Endothelial cell of umbilical vein (primary cell): Measurements from ENCODE around the gene XIRP1. TPM values are rescaled to one million over a fixed set of nuclear protein-coding genes. Genes with fewer than 3 reads are reported as not detected.
A peak's percentile ranks its signal among the peaks of the same experiment; 100 is the strongest.

Source experiments
- BruUV-seq: library from RNA; stranded (reverse); fragments of 400-500 nt; replicated peaks from 2 replicates; lab custom pipeline; 2021; lab: Mats Ljungman, UMichigan
- CTCF ChIA-PET: fragments of 300-600, 350-600 bp; sonication (Branson Sonifier 250); formaldehyde crosslinking; loops from one replicate; lab custom pipeline; 2021; ENCODE audit warnings: antibody characterized with exemption, inconsistent platforms; lab: Charles Lee
- POLR2A ChIA-PET: fragments of 300-600, 350-600 bp; sonication (Branson Sonifier 250); formaldehyde crosslinking; loops from one replicate; lab custom pipeline; 2021; ENCODE audit warnings: antibody characterized with exemption, inconsistent platforms; lab: Charles Lee
- DNase-seq: peaks from one replicate; pipeline ENCODE4 v3.0.0-alpha.2; 2011; ENCODE audit warnings: low read depth, low spot score
- FAIRE-seq: peaks from 2 replicates; lab custom pipeline; 2011; peaks lifted over from hg19 to GRCh38; lab: Jason Lieb, UNC
- H2AFZ ChIP-seq: 2 replicates; pipeline ENCODE4 v1.6.0; 2012; ENCODE audit warnings: low read depth, low read length, control low read depth, inconsistent platforms
- H3K27ac ChIP-seq: 2 replicates; pipeline ENCODE4 v1.5.1; 2011; ENCODE audit warnings: low read depth, mild to moderate bottlenecking, control low read depth, low read length, moderate library complexity; ENCODE audit not compliant: insufficient read depth
- H3K27me3 ChIP-seq, 2 experiments: 2 replicates each; pipeline versions ENCODE4 v1.6.0 to v1.6.1; 2011; ENCODE audit warnings: low read length in 2 of 2, mixed read lengths in 1 of 2; ENCODE audit not compliant: control insufficient read depth in 2 of 2, insufficient read depth in 2 of 2
- H3K36me3 ChIP-seq, 2 experiments: 2 replicates in 1 of 2; 3 replicates in 1 of 2; pipeline ENCODE4 v1.5.1; 2011; ENCODE audit warnings: low read length in 2 of 2, mild to moderate bottlenecking in 1 of 2, moderate library complexity in 1 of 2; ENCODE audit not compliant: control insufficient read depth in 2 of 2, insufficient read depth in 2 of 2; ENCODE audit errors: extremely low read depth in 1 of 2
- H3K4me1 ChIP-seq: 3 replicates; pipeline ENCODE4 v1.5.1; 2011; ENCODE audit warnings: mild to moderate bottlenecking, low read length; ENCODE audit not compliant: control insufficient read depth, insufficient read depth; ENCODE audit errors: extremely low read depth
- H3K4me2 ChIP-seq: 2 replicates; pipeline ENCODE4 v1.6.1; 2011; ENCODE audit warnings: low read length, control low read depth, mixed read lengths; ENCODE audit not compliant: insufficient read depth
- H3K4me3 ChIP-seq, 3 experiments: fragments of 200-600 bp in 1 of 3; sonication (generic), shearing (Covaris generic) in 1 of 3; replicated peaks in 1 of 3; 2 replicates each; pipeline ENCODE4 v1.5.1; 2011 to 2016; ENCODE audit warnings: control low read depth in 3 of 3, low read length in 3 of 3, mild to moderate bottlenecking in 2 of 3, inconsistent platforms in 1 of 3, low read depth in 1 of 3, moderate library complexity in 1 of 3; ENCODE audit not compliant: insufficient read depth in 1 of 3
- H3K79me2 ChIP-seq: 2 replicates; pipeline ENCODE4 v1.6.0; 2012; ENCODE audit warnings: low read length, inconsistent platforms; ENCODE audit not compliant: control insufficient read depth, insufficient read depth
- H3K9ac ChIP-seq: replicated peaks from 2 replicates; pipeline ENCODE3; 2011; ENCODE audit warnings: low read length, control low read depth; ENCODE audit not compliant: insufficient read depth; ENCODE audit errors: extremely low read depth
- H3K9me1 ChIP-seq: replicated peaks from 3 replicates; pipeline ENCODE4 v1.6.0; 2011; ENCODE audit warnings: mild to moderate bottlenecking, low read length; ENCODE audit not compliant: control insufficient read depth, insufficient read depth; ENCODE audit errors: extremely low read depth
- H3K9me3 ChIP-seq: replicated peaks from 2 replicates; pipeline ENCODE4 v1.5.1; 2012; ENCODE audit warnings: low read length, inconsistent platforms; ENCODE audit not compliant: control insufficient read depth, insufficient read depth
- H4K20me1 ChIP-seq: replicated peaks from 2 replicates; pipeline ENCODE3; 2011; ENCODE audit warnings: mild to moderate bottlenecking, low read length; ENCODE audit not compliant: control insufficient read depth, insufficient read depth; ENCODE audit errors: extremely low read depth
- EZH2 ChIP-seq: IDR thresholded peaks from 2 replicates; pipeline ENCODE4 v1.6.1; 2012; ENCODE audit warnings: borderline replicate concordance, low read depth, mild to moderate bottlenecking, moderate library complexity, low read length, inconsistent platforms; ENCODE audit not compliant: severe bottlenecking
- FOS ChIP-seq: IDR thresholded peaks from 2 replicates; pipeline ENCODE4 v1.6.1; 2011; ENCODE audit warnings: mild to moderate bottlenecking, low read length, moderate library complexity, borderline replicate concordance; ENCODE audit not compliant: insufficient read depth
- GATA2 ChIP-seq: IDR thresholded peaks from 2 replicates; pipeline ENCODE4 v1.7.0; 2011; ENCODE audit warnings: low read depth, mild to moderate bottlenecking, moderate library complexity, mixed read lengths, low read length; ENCODE audit not compliant: insufficient read length, insufficient read depth
- JUN ChIP-seq: IDR thresholded peaks from 2 replicates; pipeline ENCODE4 v1.6.1; 2011; ENCODE audit warnings: borderline replicate concordance, low read depth; ENCODE audit not compliant: insufficient read length, insufficient read depth
- MYC ChIP-seq: IDR thresholded peaks from one replicate; pipeline ENCODE4 v1.6.1; 2011; ENCODE audit warnings: mild to moderate bottlenecking, low read depth, low read length
- POLR2A ChIP-seq: IDR thresholded peaks from 2 replicates; pipeline ENCODE4 v1.6.1; 2012; ENCODE audit warnings: low read depth, mild to moderate bottlenecking, control low read depth, low read length
- POLR2AphosphoS5 ChIP-seq: IDR thresholded peaks from 2 replicates; pipeline ENCODE4 v1.6.1; 2012; ENCODE audit warnings: low read depth, mild to moderate bottlenecking, control low read depth, low read length, moderate library complexity; ENCODE audit not compliant: insufficient read depth
- dilution Hi-C: fragments of 300-500 bp; cut with MboI; formaldehyde crosslinking; loops from one replicate; pipeline ENCODE4 v1.15.0; 2019; ENCODE audit warnings: low sequenced_read_pairs; ENCODE audit not compliant: extremely low pct_ligation_motif_present
- intact Hi-C: fragments of 100-400 bp; cut with micrococcal nuclease; formaldehyde crosslinking; loops from one replicate; pipeline ENCODE4 v1.10.0; 2022
- polyA plus RNA-seq, 4 experiments: library from polyadenylated mRNA; depleted of rRNA in 3 of 4; stranded (reverse) in 3 of 4; unstranded in 1 of 4; fragments of >200 nt; gene quantifications; 2 replicates each; pipeline versions ENCODE4 v1.2.1 to v1.2.3, GENCODE V29; 2011 to 2012; ENCODE audit warnings: missing spikeins in 1 of 4
- total RNA-seq: library from RNA; stranded (reverse); gene quantifications from 2 replicates; pipeline ENCODE4 v1.2.3, GENCODE V29; 2021
- TF ChIP-seq, protein P1 (sequence below), 2 donors: IDR thresholded peaks; 1 replicate in 1 of 2; 2 replicates in 1 of 2; pipeline ENCODE4 v1.5.1; 2011; ENCODE audit warnings: low read length in 2 of 2, mild to moderate bottlenecking in 2 of 2, moderate library complexity in 2 of 2, control low read depth in 1 of 2, inconsistent platforms in 1 of 2, low read depth in 1 of 2; ENCODE audit not compliant: insufficient read depth in 1 of 2; ENCODE audit errors: extremely low read depth in 1 of 2
- TF ChIP-seq, protein P2 (sequence below): IDR thresholded peaks from 2 replicates; pipeline ENCODE4 v1.6.1; 2011; ENCODE audit not compliant: insufficient read depth, insufficient read length

Gene XIRP1
- total and polyA plus RNA-seq, 2 donors (not counting 3 experiments of a cell fraction or from before 2014, with no cell fraction given): not detected

DNA sequence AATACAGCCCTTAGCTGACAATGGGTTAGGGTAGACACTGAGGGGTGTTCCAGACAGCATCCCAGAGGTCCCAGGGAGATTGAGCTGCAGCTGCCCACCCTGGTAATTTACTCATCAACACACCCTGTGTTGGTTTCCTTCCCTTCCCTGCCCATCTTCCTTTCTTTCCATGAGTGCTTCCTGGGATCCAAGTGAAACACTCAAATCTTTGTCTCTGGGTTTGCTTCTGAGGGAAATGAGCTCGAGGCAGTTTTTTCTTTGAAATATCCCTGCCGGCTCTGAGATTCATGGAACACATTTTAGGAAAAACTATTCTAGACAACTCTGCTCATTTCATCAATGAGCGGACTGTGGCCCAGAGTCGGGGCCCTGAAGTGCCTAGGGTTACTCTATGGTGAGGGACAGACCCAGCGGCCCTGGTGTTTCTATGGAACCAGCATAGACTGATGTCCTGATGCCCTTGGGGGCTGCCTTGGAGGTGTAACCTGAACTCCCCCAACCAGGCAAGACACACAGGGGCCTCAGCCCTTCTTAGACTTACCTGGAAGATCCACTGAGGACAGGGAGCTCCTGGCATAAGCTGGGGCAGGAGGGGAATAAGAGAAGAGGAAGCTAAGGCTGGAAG lies 24.1 kb downstream of the XIRP1 start:
- no peaks in the 10 kb centered on the region for H3K9me1 ChIP-seq
- H3K9me3 ChIP-seq: no peaks in the 10 kb centered on the region
- H3K36me3 ChIP-seq: no peaks in the 10 kb centered on the region
- no peak overlapping the region for H3K4me2 ChIP-seq
- dilution Hi-C loops: no loop called here
- H3K79me2 ChIP-seq: no peaks in the 10 kb centered on the region
- intact Hi-C loops: no loop called here
- FAIRE-seq (no peak), DNase-seq (no peak)
- no peaks in the 10 kb centered on the region for H3K27me3 ChIP-seq
- ChIA-PET CTCF (interaction anchor here (0.8 to 4.2 kb wide), 3 partner anchors 9 to 41 kb away, joined by 3 to 36 read pairs (median 3); no protein-coding TSS in a partner anchor), POLR2A (interaction anchor here (0.5 to 1.3 kb wide), 2 partner anchors 9 to 10 kb away, joined by 3 to 6 read pairs; no protein-coding TSS in a partner anchor)
- no peak overlapping the region for H3K4me3 ChIP-seq
- TF ChIP-seq, protein P1, sequence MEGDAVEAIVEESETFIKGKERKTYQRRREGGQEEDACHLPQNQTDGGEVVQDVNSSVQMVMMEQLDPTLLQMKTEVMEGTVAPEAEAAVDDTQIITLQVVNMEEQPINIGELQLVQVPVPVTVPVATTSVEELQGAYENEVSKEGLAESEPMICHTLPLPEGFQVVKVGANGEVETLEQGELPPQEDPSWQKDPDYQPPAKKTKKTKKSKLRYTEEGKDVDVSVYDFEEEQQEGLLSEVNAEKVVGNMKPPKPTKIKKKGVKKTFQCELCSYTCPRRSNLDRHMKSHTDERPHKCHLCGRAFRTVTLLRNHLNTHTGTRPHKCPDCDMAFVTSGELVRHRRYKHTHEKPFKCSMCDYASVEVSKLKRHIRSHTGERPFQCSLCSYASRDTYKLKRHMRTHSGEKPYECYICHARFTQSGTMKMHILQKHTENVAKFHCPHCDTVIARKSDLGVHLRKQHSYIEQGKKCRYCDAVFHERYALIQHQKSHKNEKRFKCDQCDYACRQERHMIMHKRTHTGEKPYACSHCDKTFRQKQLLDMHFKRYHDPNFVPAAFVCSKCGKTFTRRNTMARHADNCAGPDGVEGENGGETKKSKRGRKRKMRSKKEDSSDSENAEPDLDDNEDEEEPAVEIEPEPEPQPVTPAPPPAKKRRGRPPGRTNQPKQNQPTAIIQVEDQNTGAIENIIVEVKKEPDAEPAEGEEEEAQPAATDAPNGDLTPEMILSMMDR (IDR thresholded peaks at IDR 0.05; ENCODE audit: extremely low read depth in 1 of 2, insufficient read depth in 1 of 2, low read depth in 1 of 2, low read length in 2 of 2): no peak
- no peak for TF ChIP-seq FOS
- TF ChIP-seq, protein P2, sequence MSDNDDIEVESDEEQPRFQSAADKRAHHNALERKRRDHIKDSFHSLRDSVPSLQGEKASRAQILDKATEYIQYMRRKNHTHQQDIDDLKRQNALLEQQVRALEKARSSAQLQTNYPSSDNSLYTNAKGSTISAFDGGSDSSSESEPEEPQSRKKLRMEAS: no peak
- no peak for TF ChIP-seq EZH2
- TF ChIP-seq POLR2AphosphoS5: no peak
- no peak for TF ChIP-seq GATA2
- no peak for TF ChIP-seq POLR2A
- no peak for TF ChIP-seq JUN
- TF ChIP-seq MYC: no peak
- no peak overlapping the region for H2AFZ ChIP-seq
- no peak overlapping the region for H3K9ac ChIP-seq
- H3K27ac ChIP-seq: peak overlapping the region; percentile 4
- no peaks in the 10 kb centered on the region for H4K20me1 ChIP-seq
- no TSS peak for BruUV-seq
- peaks cover 29% of the 10 kb centered on the region for H3K4me1 ChIP-seq
